Activated naive CD4-positive, alpha-beta T cell (primary cell): ENCODE results near the gene PROSER2.

Experiments
- DNase-seq, 4 experiments: peaks; one replicate each; lab custom pipeline; 2025; lab: John Stamatoyannopoulos, UW

The PROSER2 gene

DNA sequence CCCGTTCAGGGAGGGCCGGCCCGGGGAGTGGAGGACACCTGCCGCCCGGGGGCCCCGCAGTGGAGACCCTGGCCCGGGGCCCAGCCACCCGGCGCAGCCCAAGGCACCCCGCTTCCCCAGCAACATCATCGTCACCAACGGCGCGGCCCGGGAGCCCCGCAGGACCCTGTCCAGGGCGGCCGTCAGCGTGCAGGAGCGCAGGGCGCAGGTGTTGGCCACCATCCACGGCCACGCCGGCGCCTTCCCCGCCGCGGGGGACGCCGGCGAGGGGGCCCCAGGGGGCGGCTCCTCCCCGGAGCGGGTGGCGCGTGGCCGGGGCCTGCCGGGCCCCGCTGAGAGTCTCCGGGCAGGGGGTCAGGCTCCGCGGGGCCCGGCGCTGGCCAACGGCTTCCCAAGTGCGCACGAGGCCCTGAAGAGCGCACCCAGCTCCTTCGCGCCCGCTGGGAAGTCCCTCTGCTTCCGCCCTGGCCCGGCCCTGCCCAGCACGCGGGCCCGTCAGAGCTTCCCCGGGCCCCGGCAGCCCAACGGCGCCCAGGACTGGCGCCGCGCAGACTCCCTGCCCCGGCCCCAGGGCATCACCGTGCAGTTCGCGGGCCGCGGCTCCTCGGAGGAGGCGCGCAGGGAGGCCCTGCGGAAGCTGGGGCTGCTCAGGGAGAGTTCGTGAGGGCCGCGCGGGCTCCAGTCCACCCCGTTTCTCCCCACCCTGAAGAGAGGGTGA lies 46.7 kb downstream of the PROSER2 start:
- DNase-seq: no peak

- no peak for DNase-seq
Observed at GRCh38 chr10:11870461-11870780, 47.3 kb downstream of the PROSER2 start.

DNA sequence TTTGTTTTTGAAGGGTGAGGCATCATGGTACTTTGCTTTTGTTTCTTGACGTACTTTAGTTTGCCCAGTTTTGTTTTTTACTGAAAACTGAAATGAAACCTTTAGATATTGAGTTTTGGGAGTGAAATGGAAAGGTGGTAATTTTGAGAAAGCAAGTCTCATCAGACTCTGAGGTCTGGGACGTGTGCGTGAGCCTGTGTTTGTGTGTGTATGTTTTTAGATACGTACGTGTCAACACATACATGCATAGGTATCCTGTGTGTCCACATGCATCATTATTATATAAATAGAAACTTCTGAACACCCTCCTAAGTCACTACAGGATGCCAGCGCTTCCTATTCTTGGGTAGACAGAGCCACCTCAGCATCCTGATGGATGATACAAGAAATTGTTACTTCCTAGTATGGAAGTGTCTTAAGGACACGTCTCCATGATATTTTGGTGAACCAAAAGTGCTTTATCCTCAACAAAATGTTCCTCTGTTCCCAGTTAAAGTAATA lies 47.8 kb downstream of the PROSER2 start:
- no peak for DNase-seq

- DNase-seq: no peak
Observed at GRCh38 chr10:11871466-11871865, 48.3 kb downstream of the PROSER2 start.

- peak in 1 of 4 experiments; percentile 7 for DNase-seq
Observed at GRCh38 chr10:11874568-11875493, 51.7 kb downstream of the PROSER2 start.

DNA sequence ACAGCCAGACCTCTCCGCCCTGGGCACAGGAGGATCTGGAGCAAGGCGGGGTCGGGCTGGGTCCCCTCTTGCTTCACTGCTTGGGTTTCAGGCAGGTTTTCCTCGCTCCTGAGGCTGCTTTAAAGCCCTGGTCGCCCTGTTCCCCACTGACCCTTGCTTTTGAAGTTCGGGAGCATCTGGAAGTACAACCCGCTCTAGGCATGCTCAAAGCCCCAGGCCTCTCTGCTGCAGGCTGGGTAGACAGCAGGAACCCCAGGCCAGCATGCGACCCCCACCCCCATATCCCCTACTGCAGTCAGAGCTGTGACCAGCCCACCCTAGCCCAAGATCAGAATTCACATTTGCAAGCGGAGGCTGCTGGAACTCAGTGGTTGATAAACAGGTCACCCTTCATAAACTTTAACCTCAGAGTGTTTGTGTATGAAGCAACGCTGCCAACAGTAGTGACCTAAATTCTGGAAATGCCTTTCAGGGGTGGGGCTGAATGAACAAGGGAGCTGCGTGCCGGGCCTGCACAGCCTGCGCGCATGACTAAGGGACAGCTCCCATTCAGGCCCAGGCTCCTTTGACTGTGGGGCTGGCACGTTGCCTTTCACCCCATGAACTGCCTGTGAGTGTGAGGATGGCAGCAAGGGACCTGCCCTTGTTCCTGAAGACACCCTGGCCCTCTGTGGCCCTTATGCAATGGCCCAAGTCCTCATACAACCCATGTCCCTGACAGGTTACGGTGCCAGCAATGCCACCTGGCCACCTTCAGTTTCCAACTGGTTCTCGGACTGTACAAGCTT lies 52.5 kb downstream of the PROSER2 start:
- no peak for DNase-seq

DNA sequence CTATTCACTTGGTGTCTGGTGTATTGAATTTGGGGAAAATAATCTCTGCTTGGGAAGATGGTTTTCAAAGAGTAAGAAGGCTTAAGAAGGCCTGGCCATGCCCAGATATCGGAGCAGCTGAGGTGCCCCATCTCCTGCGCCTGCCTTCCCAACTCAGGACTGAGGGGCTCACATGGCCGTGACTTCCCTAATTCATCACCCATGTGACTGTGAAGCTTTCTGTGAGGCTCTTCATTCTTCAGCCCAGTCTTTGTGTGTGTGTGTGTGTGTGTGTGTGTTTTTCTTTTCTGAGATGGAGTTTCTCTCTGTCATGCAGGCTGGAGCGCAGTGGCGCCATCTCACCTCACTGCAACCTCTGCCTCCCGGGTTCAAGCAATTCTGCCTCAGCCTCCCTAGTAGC lies 53.2 kb downstream of the PROSER2 start:
- no peak for DNase-seq

- no peak for DNase-seq
Observed at GRCh38 chr10:11876805-11877590, 53.8 kb downstream of the PROSER2 start.

GRCh38 chr10:11877591-11877905 lies 54.4 kb downstream of the PROSER2 start:
- DNase-seq: no peak

GRCh38 chr10:11878776-11879175 lies 55.6 kb downstream of the PROSER2 start:
- DNase-seq: no peak

GRCh38 chr10:11879387-11880094 lies 56.4 kb downstream of the PROSER2 start:
- no peak for DNase-seq

DNA sequence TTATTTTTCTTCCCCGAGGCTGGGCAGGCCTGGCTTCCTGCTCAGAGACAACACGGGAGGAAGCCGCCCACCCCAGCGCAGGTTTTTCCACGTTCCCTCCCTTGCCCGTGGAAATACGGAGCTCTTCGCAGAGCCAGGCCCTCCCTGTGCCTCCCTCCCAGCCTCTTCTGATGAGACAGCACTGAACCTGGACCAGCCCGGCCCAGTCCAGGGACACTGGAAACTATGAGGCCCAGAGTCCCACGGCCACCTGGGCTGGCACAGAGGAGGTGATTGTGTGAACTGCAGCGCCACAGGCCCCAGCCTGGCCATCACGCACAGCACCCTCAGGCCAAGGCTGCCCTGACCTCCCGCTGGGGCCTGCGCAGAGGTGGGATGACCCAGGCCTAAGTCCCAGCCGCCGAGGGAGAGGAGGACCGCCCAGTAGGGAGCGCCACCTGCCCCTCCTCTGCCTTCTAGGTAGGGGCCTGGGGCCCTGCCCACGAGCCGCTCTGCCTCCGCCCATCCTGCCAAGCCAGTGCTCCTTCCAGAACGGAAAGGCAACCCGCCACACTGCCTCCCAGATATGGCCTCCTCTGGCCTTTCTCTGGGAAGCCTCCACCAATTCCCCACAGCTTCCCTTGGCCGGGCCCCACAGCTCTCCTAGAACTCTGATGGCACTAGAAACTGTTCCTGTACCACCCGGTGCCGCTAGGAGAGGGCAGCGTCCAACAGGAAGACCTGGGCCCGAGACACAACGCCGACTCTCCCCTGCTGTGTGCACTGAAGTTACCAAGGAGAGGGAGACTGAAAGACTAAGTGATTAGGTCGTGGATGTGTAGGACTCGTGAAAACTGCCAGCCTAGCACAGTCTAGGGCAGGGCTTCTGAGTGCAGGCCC lies 57.2 kb downstream of the PROSER2 start:
- DNase-seq: no peak

DNA sequence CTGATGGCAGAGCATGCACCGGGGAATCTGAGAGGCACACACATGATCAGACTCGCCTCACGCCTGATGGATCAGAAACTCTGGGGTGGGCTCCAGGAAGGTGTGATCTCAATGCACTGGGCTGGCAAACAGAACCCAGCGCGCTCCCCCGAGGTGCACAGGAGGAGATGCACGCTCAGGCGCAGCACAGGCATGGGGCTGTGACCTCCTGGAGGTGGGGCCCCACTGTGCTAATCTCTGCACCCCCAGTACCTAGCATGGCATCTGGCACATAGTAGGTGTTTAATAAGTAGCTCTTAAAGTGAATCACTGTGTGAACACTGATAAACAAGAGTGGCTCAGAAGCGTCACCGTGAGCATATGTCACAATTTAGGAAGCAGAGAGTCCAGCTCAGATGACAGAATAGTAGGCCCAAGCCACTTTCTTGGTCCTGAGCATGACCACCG lies 57.9 kb downstream of the PROSER2 start:
- no peak for DNase-seq

- DNase-seq: no peak
Observed at GRCh38 chr10:11881477-11882417, 58.6 kb downstream of the PROSER2 start.

GRCh38 chr10:11882646-11883375 lies 59.7 kb downstream of the PROSER2 start:
- no peak for DNase-seq

- DNase-seq: no peak
Observed at GRCh38 chr10:11884706-11885423, 61.7 kb downstream of the PROSER2 start.

DNA sequence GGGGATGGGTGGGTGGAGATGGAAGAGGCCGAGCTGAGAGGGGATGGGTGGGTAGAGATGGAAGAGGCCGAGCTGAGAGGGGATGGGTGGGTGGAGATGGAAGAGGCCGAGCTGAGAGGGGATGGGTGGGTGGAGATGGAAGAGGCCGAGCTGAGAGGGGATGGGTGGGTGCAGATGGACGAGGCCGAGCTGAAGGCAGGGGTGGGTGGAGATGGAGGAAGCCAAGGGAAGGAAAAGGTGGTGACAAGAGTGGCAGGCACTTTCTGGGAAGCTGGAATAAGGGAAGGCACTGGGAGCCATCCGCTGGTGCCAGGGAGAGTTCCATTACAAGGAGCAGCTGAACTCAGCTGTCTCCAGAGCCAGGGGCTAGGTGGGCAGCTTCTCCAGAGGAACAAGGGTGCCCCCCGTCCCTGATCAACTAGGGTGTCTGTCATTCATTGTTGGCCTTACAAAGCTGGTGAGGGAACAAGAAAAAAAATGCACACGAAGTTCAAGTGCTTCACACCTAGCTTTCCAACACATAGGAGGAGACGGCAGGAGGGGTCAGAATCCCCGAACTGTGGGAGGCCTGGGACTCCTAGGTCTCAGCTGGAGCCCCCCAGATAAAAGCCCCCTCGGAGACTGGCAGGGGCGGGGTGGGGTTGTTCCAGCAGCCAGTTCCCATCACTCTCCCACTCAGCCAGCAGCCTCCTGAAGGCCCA lies 62.4 kb downstream of the PROSER2 start:
- DNase-seq: no peak
